Measurements from ENCODE around the gene CEP131. TPM values are rescaled to one million over a fixed set of nuclear protein-coding genes. Genes with fewer than 3 reads are reported as not detected.
A peak's percentile ranks its signal among the peaks of the same experiment; 100 is the strongest.
"Not testable (repeated sequence)": the region's sequence is repeated elsewhere in the genome, so short reads cannot be mapped to it uniquely, and the experiment has no call there.

The CEP131 gene
- total RNA-seq, 2 experiments from 2014 or later = 9.4 to 9.8 TPM

DNA sequence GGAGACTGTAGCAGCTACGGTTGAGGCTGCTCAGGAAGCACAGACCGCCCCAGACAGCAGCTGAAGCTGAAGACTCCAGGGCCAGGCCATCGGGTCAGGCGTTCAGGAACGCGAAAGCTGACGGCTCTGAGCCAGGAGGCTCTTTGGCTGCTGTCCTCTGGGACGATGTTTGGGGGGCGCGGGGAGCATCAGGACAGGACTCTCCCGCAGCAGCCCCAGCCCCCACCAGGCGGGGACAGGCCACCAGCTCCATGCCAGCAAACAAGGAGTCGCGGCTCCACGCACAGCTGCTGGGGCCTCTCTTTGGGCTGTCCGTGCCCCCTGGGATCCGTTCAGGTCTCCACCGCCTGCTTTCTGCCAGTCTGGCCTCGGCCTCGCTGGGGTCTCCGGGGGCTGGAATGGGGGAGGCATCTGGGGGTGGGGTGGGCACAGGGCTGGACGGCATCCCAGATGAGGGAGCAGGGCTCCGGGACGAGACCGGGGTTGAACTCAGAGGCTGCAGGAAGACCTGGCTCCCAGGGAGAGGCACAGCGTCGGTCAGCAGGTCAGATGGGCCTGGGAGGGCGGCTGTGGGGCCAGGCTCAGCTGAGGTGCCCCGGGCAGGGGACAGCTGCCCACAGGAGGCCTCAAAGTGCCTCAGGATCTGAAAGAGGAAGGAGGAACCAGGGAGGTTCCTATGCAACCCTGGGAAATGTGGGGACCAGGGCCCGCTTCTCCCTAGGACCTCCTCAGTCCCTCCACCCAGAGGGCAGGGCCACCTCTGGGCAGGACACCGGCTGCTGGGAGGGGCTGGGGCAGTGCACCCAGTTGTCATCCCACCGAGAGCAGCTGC is 6.3 kb upstream of the CEP131 start:
- DNase-seq = no peak
- Mint-ChIP-seq H3K36me3 (ENCODE audit: low read depth) (peaks cover 12% of the 10 kb centered on the region), H3K27me3 (ENCODE audit: low read depth) (no peaks in the 10 kb centered on the region), H3K27ac (no peak overlapping the region), H3K4me1 (ENCODE audit: low read depth) (peaks cover under 1% of the 10 kb centered on the region), H3K4me3 (no peak overlapping the region), H3K9me3 (no peaks in the 10 kb centered on the region)
- CTCF ChIA-PET = no interaction called here
- intact Hi-C loops (cut with micrococcal nuclease) = no loop called here

DNA sequence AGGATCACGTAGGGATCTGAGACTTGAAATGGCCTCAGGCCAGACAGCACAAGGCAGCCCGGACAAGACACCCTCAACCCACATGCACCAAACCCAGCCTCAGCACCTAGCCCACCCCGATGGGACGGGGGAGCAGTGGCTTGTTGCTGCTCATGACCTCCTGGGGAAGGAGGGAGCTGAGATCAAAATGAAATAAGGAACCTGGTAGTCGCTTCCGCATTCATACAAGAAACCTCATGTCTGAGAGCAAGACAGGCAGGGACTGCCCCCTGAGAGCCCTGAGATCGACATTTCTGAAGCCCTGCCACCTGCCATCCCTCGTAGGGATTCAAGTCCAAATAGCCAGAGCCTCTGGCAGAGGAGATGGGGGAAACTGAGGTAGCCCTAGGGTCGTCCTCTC is 5.7 kb upstream of the CEP131 start:
- Mint-ChIP-seq H3K27me3 (ENCODE audit: low read depth) (no peaks in the 10 kb centered on the region), H3K27ac (no peak overlapping the region), H3K9me3 (no peaks in the 10 kb centered on the region), H3K4me3 (no peak overlapping the region), H3K4me1 (ENCODE audit: low read depth) (peaks cover 7% of the 10 kb centered on the region), H3K36me3 (ENCODE audit: low read depth) (peaks cover 12% of the 10 kb centered on the region)
- intact Hi-C loops (cut with micrococcal nuclease) = no loop called here
- CTCF ChIA-PET = no interaction called here
- DNase-seq = no peak

DNA sequence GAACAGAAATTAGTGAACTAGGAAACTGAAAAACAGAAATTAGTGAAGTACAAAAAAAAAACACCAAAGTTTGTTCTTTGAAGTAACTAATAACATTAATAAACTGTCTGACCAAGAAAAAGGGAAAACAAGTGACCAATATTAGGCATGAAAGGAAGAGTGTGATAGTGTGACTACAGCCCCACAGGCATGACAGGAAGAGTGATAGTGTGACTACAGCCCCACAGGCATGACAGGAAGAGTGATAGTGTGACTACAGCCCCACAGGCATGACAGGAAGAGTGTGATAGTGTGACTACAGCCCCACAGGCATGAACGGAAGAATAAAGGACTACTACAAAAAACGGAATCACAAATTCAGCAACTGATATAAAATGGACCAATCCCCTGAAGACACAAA is 4.9 kb upstream of the CEP131 start:
- DNase-seq; H3K27ac Mint-ChIP-seq; H3K27me3 Mint-ChIP-seq (ENCODE audit: low read depth); intact Hi-C loops (cut with micrococcal nuclease); H3K4me3 Mint-ChIP-seq; H3K9me3 Mint-ChIP-seq; H3K4me1 Mint-ChIP-seq (ENCODE audit: low read depth): not testable (repeated sequence)
- peaks cover 11% of the 10 kb centered on the region for H3K36me3 Mint-ChIP-seq (ENCODE audit: low read depth)
- CTCF ChIA-PET = interaction anchor here (0.5 kb wide), 1 partner anchor 1824 kb away, joined by 3 read pairs; no protein-coding TSS in a partner anchor

DNA sequence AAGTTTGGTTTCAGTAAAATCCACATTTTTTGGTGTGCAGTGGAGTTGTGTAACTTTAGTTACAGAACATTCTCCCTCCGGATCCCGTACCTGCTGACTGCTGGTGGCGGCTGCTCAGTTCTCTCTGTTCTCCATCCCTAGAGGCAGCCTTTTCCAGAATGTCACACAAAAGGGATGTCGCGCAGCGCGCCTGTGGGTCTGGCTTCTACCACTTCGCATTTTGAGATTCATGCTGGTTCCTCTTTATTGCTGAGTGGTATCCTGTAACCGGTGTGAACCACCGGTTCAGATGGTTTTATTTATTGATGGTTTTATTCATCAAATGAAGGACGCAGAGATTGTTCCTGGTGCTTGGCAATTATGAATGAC is 981 bp upstream of the CEP131 start:
- DNase-seq = no peak
- Mint-ChIP-seq H3K9me3 (no peaks in the 10 kb centered on the region), H3K27ac (peak overlapping the region; percentile 13), H3K27me3 (ENCODE audit: low read depth) (no peaks in the 10 kb centered on the region), H3K4me3 (peak overlapping the region; percentile 77), H3K4me1 (ENCODE audit: low read depth) (peaks cover 16% of the 10 kb centered on the region), H3K36me3 (ENCODE audit: low read depth) (peaks cover 1% of the 10 kb centered on the region)
- CTCF ChIA-PET = no interaction called here
- intact Hi-C loops (cut with micrococcal nuclease) = loop anchor here (1.0 to 5.0 kb wide), 4 partner anchors 16 to 330 kb away; partner anchors contain the start of genes NDUFAF8 and TEPSIN

DNA sequence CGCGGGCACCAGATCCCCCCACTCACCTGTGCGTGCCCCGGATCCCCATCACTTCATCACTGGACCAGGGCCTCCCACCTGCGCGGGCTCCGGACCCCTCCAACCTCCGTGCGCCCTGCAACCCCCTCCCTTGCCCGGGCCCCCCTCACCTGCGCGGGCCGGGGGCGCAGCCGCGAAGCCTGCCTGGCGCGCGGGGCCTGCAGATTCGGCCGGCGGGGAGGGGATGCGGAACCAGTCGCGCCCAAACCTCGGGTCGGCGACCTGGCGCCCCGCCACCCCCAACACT is 202 bp downstream of the CEP131 start:
- intact Hi-C loops (cut with micrococcal nuclease) = loop anchor here (5.0 kb wide), 1 partner anchor 190 kb away; no protein-coding TSS in a partner anchor
- peaks cover 3% of the 10 kb centered on the region for H3K36me3 Mint-ChIP-seq (ENCODE audit: low read depth)
- no peaks in the 10 kb centered on the region for H3K27me3 Mint-ChIP-seq (ENCODE audit: low read depth)
- no peaks in the 10 kb centered on the region for H3K9me3 Mint-ChIP-seq
- CTCF ChIA-PET = interaction anchor here (0.7 kb wide), 1 partner anchor 262 kb away, joined by 4 read pairs; no protein-coding TSS in a partner anchor
- DNase-seq = no peak
- no peak overlapping the region for H3K27ac Mint-ChIP-seq
- H3K4me1 Mint-ChIP-seq (ENCODE audit: low read depth) = peaks cover 16% of the 10 kb centered on the region
- H3K4me3 Mint-ChIP-seq = peak overlapping the region; percentile 68

DNA sequence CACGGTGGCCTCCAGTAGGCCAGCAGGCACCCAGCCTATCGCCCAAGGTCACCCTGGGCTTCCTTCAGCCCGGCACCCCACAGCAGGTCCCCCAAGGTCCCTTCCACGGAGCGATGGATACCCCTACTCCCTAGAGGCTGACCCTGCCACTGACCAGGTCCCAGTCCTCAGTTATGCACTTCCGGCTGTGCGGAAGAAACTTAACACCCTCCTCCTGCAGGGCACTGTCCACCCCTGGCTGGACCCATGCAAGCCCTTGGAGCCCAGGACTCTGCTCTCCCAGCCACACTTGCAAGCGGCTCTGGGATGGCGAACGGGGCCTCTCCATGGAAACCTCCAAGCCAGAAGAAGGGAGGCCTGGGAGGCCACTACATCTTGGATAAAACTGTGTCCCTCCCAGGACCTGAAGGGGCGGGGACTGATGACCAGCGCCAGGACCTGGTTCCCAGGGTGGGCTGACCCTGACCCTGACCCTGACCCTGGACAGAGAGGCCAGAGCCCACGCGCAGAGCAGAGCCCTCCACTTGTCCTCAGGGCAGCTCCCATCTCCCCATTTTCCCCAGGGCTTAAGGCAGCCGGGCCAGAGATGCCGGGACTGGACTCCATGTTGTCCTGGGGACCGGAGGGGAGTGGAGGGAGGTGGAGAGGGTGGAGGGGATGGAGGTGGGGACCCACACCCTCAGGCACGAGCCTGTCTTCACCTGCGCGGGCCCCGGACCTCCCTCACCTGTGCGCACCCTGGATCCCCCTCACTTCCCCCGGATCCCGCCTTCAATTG is 734 bp downstream of the CEP131 start:
- Mint-ChIP-seq H3K27me3 (ENCODE audit: low read depth) (no peaks in the 10 kb centered on the region), H3K36me3 (ENCODE audit: low read depth) (peaks cover 4% of the 10 kb centered on the region), H3K4me1 (ENCODE audit: low read depth) (peaks cover 16% of the 10 kb centered on the region), H3K4me3 (peak overlapping the region; percentile 68), H3K9me3 (no peaks in the 10 kb centered on the region), H3K27ac (no peak overlapping the region)
- CTCF ChIA-PET = no interaction called here
- DNase-seq = no peak
- intact Hi-C loops (cut with micrococcal nuclease) = loop anchor here (5.0 kb wide), 1 partner anchor 190 kb away; no protein-coding TSS in a partner anchor

DNA sequence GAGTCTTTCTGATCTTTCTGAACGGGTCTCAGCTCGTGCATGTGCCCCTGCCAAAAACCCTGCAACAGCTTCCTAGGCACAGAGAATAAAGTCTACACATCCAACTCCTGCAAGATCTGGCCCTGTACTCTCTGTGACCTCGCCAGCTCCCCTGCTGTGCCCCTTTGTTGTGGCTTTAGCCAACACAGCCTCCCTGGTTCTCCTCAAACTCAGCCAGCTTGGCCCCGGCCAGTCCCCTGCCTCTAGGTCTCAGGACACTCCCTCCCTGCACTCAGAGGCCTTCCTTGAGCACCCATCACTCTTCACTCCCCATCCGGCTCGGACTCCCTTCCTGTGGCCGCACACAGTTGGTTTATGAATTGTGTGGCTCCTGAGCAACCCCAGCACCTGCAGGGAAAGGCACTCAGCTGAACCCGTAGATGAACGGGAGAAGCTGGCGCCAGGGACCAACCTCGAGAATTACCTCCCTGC is 1.4 kb downstream of the CEP131 start:
- no peak for DNase-seq
- Mint-ChIP-seq H3K27ac (no peak overlapping the region), H3K9me3 (no peaks in the 10 kb centered on the region), H3K36me3 (ENCODE audit: low read depth) (peaks cover 4% of the 10 kb centered on the region), H3K4me1 (ENCODE audit: low read depth) (peaks cover 16% of the 10 kb centered on the region), H3K4me3 (peak overlapping the region; percentile 68), H3K27me3 (ENCODE audit: low read depth) (no peaks in the 10 kb centered on the region)
- intact Hi-C loops (cut with micrococcal nuclease) = loop anchor here (5.0 kb wide), 1 partner anchor 189 kb away; no protein-coding TSS in a partner anchor
- CTCF ChIA-PET = no interaction called here

DNA sequence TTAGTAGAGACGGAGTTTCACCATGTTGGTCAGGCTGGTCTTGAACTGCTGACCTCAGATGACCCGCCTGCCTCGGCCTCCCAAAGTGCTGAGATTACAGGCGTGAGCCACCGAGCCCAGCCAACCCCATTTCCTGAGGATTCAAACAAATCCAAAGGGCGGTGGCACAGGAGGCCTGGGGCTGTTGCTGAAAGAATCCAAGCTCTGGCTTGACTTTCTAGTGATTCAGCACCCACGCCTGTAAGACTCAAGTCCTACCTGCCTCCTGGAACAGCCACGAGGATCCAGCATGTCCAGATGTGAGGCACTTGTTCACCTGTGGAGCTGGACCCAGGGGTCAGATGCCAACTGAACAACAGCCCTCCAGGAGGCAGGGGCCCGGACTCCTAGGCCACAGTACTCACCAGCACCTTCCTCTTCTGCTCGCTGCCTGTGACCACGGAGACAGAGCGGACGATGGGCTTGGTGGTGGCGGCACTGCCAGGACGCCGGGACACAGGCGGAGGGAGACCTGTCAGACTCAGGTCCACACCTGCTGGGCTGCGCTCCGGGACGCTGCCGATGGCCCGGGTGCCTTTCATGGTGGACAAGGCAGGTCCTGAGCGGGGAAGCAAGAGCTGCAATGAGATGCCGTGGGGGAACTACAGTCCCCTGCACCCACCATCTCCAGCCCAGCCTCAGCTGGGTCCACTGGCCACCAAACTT is 3.1 kb downstream of the CEP131 start:
- no peaks in the 10 kb centered on the region for H3K9me3 Mint-ChIP-seq
- CTCF ChIA-PET = no interaction called here
- H3K27ac Mint-ChIP-seq = no peak overlapping the region
- H3K36me3 Mint-ChIP-seq (ENCODE audit: low read depth) = peaks cover 4% of the 10 kb centered on the region
- H3K27me3 Mint-ChIP-seq (ENCODE audit: low read depth) = no peaks in the 10 kb centered on the region
- intact Hi-C loops (cut with micrococcal nuclease) = loop anchor here (5.0 kb wide), 1 partner anchor 187 kb away; no protein-coding TSS in a partner anchor
- H3K4me3 Mint-ChIP-seq = no peak overlapping the region
- no peak for DNase-seq
- H3K4me1 Mint-ChIP-seq (ENCODE audit: low read depth) = peaks cover 16% of the 10 kb centered on the region

DNA sequence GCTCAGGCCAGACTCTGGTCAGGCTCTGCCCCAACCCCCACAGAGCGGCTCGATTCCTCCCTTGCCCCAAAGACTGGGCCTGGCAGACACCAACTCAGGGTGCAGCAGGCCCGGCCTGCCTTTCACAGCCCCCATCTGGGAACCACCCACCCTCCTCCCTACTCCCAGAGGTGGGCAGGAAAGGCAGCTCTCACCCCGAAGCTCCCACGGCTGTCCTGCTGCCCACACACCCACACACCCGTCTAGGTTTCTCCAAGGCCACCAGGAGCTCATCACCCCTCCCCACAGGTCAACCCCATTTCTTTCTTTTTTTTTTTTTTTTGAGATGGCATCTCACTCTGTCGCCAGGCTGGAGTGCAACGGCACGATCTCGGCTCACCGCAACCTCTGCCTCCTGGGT is 3.8 kb downstream of the CEP131 start:
- CTCF ChIA-PET = no interaction called here
- peaks cover 15% of the 10 kb centered on the region for H3K4me1 Mint-ChIP-seq (ENCODE audit: low read depth)
- no peak overlapping the region for H3K4me3 Mint-ChIP-seq
- peaks cover 4% of the 10 kb centered on the region for H3K36me3 Mint-ChIP-seq (ENCODE audit: low read depth)
- no peak for DNase-seq
- no peaks in the 10 kb centered on the region for H3K27me3 Mint-ChIP-seq (ENCODE audit: low read depth)
- intact Hi-C loops (cut with micrococcal nuclease) = no loop called here
- H3K27ac Mint-ChIP-seq = no peak overlapping the region
- H3K9me3 Mint-ChIP-seq = no peaks in the 10 kb centered on the region

DNA sequence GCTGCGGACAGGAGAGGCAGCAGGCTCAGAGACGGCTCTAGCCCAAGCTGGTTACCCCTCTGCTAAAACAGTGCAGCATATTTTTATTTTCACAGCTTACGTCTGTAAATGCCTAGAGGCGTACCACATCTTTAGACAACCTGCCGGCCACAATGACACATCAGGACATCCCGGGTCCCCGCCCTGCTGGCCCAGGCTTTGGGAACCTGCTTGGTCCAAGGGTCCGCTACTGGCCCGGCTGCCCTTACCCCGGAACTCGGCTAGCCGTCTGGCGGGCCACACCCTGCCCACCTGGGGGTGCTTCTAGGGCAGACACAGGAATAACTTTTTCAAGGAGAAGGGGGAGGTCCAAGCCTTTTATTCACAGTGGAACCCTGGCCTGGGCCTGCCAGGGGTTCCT is 4.3 kb downstream of the CEP131 start:
- H3K27ac Mint-ChIP-seq = no peak overlapping the region
- no peak overlapping the region for H3K4me3 Mint-ChIP-seq
- intact Hi-C loops (cut with micrococcal nuclease) = no loop called here
- DNase-seq = no peak
- H3K9me3 Mint-ChIP-seq = no peaks in the 10 kb centered on the region
- H3K36me3 Mint-ChIP-seq (ENCODE audit: low read depth) = peaks cover 4% of the 10 kb centered on the region
- peaks cover 9% of the 10 kb centered on the region for H3K4me1 Mint-ChIP-seq (ENCODE audit: low read depth)
- no peaks in the 10 kb centered on the region for H3K27me3 Mint-ChIP-seq (ENCODE audit: low read depth)
- CTCF ChIA-PET = no interaction called here

DNA sequence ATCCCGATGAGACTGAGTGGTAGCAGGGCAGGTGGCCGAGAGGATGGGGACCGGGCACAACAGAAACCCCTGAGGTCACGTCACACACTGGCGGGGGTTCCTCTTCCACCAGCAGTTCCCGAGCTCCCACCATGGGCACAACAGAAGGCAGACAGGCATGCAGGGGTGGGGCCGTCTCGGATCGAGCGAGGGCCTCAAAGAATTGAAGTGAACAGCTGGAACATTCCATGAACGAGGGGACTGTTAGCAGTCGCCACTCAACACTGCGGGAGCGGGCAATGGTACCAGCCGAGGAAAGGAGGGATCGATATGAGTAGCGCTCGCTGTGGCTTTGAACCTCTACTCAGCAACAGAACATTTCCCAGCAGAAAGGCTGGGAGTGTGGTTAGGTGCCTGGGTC is 5.3 kb downstream of the CEP131 start:
- Mint-ChIP-seq H3K4me1 (ENCODE audit: low read depth) (peaks cover 8% of the 10 kb centered on the region), H3K27me3 (ENCODE audit: low read depth) (no peaks in the 10 kb centered on the region), H3K9me3 (no peaks in the 10 kb centered on the region), H3K36me3 (ENCODE audit: low read depth) (peaks cover 4% of the 10 kb centered on the region), H3K4me3 (no peak overlapping the region), H3K27ac (no peak overlapping the region)
- intact Hi-C loops (cut with micrococcal nuclease) = no loop called here
- DNase-seq = no peak
- CTCF ChIA-PET = no interaction called here

DNA sequence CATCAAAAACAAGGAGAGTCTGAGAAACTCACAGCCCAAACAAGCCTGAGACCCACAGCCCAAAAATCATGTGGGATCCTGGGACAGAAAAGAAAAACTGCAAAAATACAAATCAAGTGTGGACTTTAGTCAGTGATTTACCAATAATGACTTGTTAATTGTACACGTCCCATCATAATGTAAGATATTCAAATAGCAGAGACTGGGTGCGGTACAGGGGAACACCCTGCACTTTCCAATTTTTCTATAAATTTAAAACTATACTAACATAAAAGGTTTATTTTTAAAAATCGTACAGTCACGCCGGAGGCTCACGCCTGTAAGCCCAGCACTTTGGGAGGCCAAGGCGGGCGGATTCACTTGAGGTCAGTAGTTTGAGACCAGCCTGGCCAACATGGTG is 8.8 kb downstream of the CEP131 start:
- CTCF ChIA-PET = no interaction called here
- Mint-ChIP-seq H3K4me3 (no peak overlapping the region), H3K36me3 (ENCODE audit: low read depth) (peaks cover 4% of the 10 kb centered on the region), H3K27me3 (ENCODE audit: low read depth) (no peaks in the 10 kb centered on the region), H3K9me3 (no peaks in the 10 kb centered on the region), H3K4me1 (ENCODE audit: low read depth) (no peaks in the 10 kb centered on the region), H3K27ac (peak overlapping the region; percentile 13)
- no peak for DNase-seq
- intact Hi-C loops (cut with micrococcal nuclease) = no loop called here

Measured in activated naive CD4-positive, alpha-beta T cell treated with anti-CD3 and anti-CD28 coated beads for 36 hours (primary cell).